Stimulated activated effector memory CD8-positive, alpha-beta T cell treated with anti-CD3 and anti-CD28 coated beads, Interleukin-12 subunit alpha, Interleukin-12 subunit beta, amount 100 ng/mL, for 72 hours (primary cell): ENCODE results near the gene KRT13.

Experiments used
- ATAC-seq: fragments of 150-1000 bp; cut with Tn5 transposase; 2 replicates; pipeline ENCODE4 v1.10.0; 2021
- DNase-seq, 2 donors: peaks; one replicate each; pipeline ENCODE4 v3.0.0; 2021 to 2022; ENCODE audit warnings: low spot score in 2 of 2
- H3K27ac Mint-ChIP-seq: one replicate; pipeline ENCODE4 v1.8.0; 2022; ENCODE audit warnings: mild to moderate bottlenecking, mixed read lengths
- H3K36me3 Mint-ChIP-seq: one replicate; pipeline ENCODE4 v1.8.0; 2022; ENCODE audit warnings: mild to moderate bottlenecking, mixed read lengths
- H3K4me1 Mint-ChIP-seq: one replicate; pipeline ENCODE4 v1.8.0; 2022; ENCODE audit warnings: mixed read lengths
- H3K4me3 Mint-ChIP-seq: one replicate; pipeline ENCODE4 v1.8.0; 2022; ENCODE audit warnings: mild to moderate bottlenecking, mixed read lengths
- H3K9me3 Mint-ChIP-seq: one replicate; pipeline ENCODE4 v1.8.0; 2022; ENCODE audit warnings: mixed read lengths

Gene KRT13

GRCh38 chr17:41542357-41542756, 36.9 kb upstream of the KRT13 start:
- Mint-ChIP-seq H3K4me3 (no peak overlapping the region), H3K4me1 (peaks cover 5% of the 10 kb centered on the region), H3K9me3 (peaks cover 6% of the 10 kb centered on the region), H3K36me3 (no peaks in the 10 kb centered on the region), H3K27ac (no peak overlapping the region)
- no peak for DNase-seq
- no peak for ATAC-seq

- no peaks in the 10 kb centered on the region for H3K36me3 Mint-ChIP-seq
- no peak for DNase-seq
- H3K27ac Mint-ChIP-seq = no peak overlapping the region
- H3K4me3 Mint-ChIP-seq = no peak overlapping the region
- ATAC-seq = no peak
- H3K4me1 Mint-ChIP-seq = no peaks in the 10 kb centered on the region
- no peaks in the 10 kb centered on the region for H3K9me3 Mint-ChIP-seq
Observed at GRCh38 chr17:41540921-41541625, 35.7 kb upstream of the KRT13 start.

DNA sequence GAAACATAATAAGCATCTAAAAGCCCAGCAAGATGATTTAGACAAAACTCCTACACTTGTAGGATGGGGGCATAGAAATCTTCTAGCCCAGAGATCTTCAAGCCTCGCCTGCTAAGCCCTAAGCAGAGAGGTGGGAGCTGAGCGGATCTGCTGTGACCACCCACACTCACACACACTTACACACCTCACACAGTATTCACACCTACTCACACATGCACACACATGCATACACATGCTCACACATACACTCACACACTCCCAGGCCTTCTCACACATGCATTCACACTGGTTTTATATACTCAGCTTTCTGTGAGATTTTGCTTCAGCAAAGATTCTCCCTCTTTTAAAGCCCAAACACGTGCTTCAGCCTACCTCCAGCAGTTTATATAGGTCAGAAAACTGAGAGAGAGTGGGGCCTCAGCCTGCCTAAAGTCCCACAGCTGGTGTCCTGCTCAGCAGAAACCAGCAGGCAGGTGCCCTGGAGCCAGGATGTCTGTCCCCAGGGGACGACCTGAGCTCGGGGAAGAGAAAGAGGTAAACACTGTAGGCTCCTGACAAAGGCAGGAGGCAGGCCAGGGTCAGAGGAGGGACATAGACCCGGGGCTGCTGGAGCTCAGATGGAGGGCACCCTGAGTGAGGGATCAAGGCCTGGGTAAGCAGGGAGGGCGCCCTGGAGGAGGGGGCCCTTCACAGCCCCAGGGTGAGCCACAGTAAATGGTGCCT, 34.7 kb upstream of the KRT13 start:
- no peaks in the 10 kb centered on the region for H3K9me3 Mint-ChIP-seq

DNA sequence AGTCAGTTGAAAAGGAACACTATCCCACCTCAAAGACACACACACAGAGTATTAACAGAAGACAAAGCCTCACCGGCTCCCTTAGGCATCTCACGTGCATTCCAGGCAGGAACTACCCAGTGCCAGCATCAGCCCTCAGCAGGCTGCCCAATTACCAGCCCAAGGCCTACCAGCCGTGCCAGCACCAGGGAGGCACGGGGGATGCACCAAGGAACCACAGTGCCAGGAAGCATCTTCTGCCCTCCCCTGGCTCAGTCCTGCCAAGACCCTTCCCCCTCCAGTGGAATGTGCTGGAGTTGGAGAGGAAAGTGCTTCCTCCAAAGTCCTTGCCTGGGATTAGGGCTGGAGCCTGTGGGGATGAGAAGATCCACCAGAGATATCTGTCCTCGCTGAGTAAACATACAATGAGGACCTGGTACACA, 33.7 kb upstream of the KRT13 start:
- Mint-ChIP-seq H3K4me3 (no peak overlapping the region), H3K27ac (no peak overlapping the region)
- ATAC-seq = no peak

More for the DNA sequence above, 34.7 kb upstream of the KRT13 start:
- no peak overlapping the region for H3K27ac Mint-ChIP-seq
- no peaks in the 10 kb centered on the region for H3K36me3 Mint-ChIP-seq
- DNase-seq = no peak
- no peak overlapping the region for H3K4me3 Mint-ChIP-seq
- H3K4me1 Mint-ChIP-seq = no peaks in the 10 kb centered on the region
- no peak for ATAC-seq

GRCh38 chr17:41538565-41538991, 33.2 kb upstream of the KRT13 start:
- Mint-ChIP-seq H3K27ac (no peak overlapping the region), H3K4me1 (no peaks in the 10 kb centered on the region), H3K9me3 (no peaks in the 10 kb centered on the region), H3K4me3 (no peak overlapping the region), H3K36me3 (no peaks in the 10 kb centered on the region)
- ATAC-seq = no peak
- DNase-seq = no peak

More for the DNA sequence above, 33.7 kb upstream of the KRT13 start:
- Mint-ChIP-seq H3K9me3 (no peaks in the 10 kb centered on the region), H3K36me3 (no peaks in the 10 kb centered on the region), H3K4me1 (no peaks in the 10 kb centered on the region)
- no peak for DNase-seq

- DNase-seq = no peak
- no peak overlapping the region for H3K4me3 Mint-ChIP-seq
Observed at GRCh38 chr17:41537990-41538389, 32.6 kb upstream of the KRT13 start.

GRCh38 chr17:41537614-41537954, 32.2 kb upstream of the KRT13 start:
- no peak overlapping the region for H3K27ac Mint-ChIP-seq
- no peaks in the 10 kb centered on the region for H3K9me3 Mint-ChIP-seq
- H3K4me1 Mint-ChIP-seq = no peaks in the 10 kb centered on the region
- no peak overlapping the region for H3K4me3 Mint-ChIP-seq
- no peaks in the 10 kb centered on the region for H3K36me3 Mint-ChIP-seq
- no peak for DNase-seq
- no peak for ATAC-seq

More at GRCh38 chr17:41537990-41538389, 32.6 kb upstream of the KRT13 start:
- H3K9me3 Mint-ChIP-seq = no peaks in the 10 kb centered on the region
- ATAC-seq = no peak
- H3K27ac Mint-ChIP-seq = no peak overlapping the region
- no peaks in the 10 kb centered on the region for H3K4me1 Mint-ChIP-seq
- no peaks in the 10 kb centered on the region for H3K36me3 Mint-ChIP-seq

GRCh38 chr17:41536741-41537613, 31.6 kb upstream of the KRT13 start:
- DNase-seq (no peak), ATAC-seq (no peak)
- Mint-ChIP-seq H3K9me3 (no peaks in the 10 kb centered on the region), H3K4me1 (no peaks in the 10 kb centered on the region), H3K4me3 (no peak overlapping the region), H3K27ac (peak overlapping the region; percentile 37), H3K36me3 (no peaks in the 10 kb centered on the region)

GRCh38 chr17:41535764-41536481, 30.5 kb upstream of the KRT13 start:
- H3K36me3 Mint-ChIP-seq = no peaks in the 10 kb centered on the region
- no peaks in the 10 kb centered on the region for H3K4me1 Mint-ChIP-seq
- H3K27ac Mint-ChIP-seq = peak overlapping the region; percentile 37
- DNase-seq (no peak), ATAC-seq (peak; percentile 25)
- H3K4me3 Mint-ChIP-seq = no peak overlapping the region
- H3K9me3 Mint-ChIP-seq = no peaks in the 10 kb centered on the region

DNA sequence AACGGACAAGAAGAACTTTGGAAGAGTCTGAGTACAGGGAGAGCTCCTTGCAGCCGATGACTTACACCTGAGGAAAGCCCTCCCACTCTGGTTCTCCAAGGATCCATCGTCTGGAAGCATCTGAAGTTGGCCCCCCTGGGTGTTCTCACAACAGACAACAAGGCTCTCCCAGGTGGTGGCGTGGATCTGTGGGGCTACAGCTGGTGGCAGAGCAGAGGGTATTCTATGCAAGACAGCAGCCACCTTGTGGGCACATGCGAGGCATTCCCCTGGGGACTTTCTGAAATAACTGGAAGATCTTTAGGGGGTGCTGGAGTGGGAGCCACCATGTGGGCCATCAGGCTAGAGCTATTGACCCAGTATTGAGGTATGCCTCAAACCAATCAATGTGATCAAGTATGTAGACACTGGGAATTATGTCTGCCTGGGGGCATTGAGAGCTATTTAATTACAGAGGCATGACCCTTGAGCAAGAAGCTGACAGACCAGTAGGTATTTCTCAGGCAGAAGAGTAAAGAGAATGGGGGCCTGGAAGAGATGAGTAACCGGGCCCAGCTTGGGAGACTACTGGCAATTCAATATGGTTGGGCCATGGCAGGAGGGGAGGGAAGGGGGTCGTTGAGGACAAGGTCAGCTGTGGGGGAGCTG, 29.6 kb upstream of the KRT13 start:
- ATAC-seq = no peak
- no peak overlapping the region for H3K4me3 Mint-ChIP-seq
- H3K4me1 Mint-ChIP-seq = no peaks in the 10 kb centered on the region
- H3K36me3 Mint-ChIP-seq = no peaks in the 10 kb centered on the region
- no peak overlapping the region for H3K27ac Mint-ChIP-seq
- no peak for DNase-seq
- no peaks in the 10 kb centered on the region for H3K9me3 Mint-ChIP-seq

DNA sequence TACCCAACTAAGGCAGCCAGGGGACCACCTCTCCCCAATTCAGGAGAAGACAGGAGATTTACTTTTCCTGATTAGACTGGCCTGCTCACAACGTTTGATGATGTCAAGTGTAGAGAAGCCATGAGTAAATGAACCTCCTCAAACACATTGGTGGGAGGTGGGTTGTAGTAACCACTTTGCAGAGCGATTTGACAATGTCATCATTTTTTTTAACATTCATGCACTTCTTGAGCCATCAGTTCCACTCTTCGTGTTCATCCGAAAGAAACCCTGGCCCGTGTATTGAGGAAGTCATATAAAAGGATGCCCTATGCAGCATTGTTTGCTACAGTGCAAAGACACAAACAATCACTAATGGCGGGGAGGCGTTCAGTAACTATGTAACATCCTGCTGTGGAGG, 28.2 kb upstream of the KRT13 start:
- no peak for DNase-seq
- H3K36me3 Mint-ChIP-seq = no peaks in the 10 kb centered on the region
- no peak for ATAC-seq
- no peaks in the 10 kb centered on the region for H3K9me3 Mint-ChIP-seq
- no peak overlapping the region for H3K27ac Mint-ChIP-seq
- no peak overlapping the region for H3K4me3 Mint-ChIP-seq
- peaks cover 7% of the 10 kb centered on the region for H3K4me1 Mint-ChIP-seq

DNA sequence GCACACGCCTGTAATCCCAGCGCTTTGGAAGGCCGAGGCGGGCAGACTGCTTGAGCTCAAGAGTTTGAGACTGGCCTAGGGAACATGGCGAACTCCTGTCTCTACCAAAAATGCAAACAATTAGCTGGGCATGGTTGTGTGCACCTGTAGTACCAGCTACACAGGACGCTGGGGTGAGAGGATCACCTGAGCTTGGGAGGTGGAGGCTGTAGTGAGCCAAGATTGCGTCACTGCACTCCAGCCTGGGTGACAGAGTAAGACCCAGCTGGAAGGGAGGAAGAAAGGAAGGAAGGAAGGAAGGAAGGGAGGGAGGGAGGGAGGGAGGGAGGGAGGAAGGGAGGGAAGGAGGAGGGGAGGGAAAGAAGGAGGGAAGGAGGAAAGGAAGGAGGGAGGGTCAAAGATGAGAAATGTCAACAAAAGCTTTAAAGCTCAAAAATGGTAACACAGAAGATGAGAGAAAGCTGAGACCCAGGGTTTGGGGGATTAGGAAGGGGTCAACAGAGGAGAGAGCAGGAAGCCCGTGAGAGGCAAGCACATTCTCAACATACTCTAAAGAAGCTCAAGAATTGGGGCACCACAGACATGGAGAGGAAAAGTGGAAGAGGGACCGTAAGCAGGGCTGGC, 27.6 kb upstream of the KRT13 start:
- H3K4me3 Mint-ChIP-seq = no peak overlapping the region
- DNase-seq (no peak), ATAC-seq (no peak)
- no peak overlapping the region for H3K27ac Mint-ChIP-seq
- H3K36me3 Mint-ChIP-seq = no peaks in the 10 kb centered on the region
- peaks cover 7% of the 10 kb centered on the region for H3K4me1 Mint-ChIP-seq
- no peaks in the 10 kb centered on the region for H3K9me3 Mint-ChIP-seq

DNA sequence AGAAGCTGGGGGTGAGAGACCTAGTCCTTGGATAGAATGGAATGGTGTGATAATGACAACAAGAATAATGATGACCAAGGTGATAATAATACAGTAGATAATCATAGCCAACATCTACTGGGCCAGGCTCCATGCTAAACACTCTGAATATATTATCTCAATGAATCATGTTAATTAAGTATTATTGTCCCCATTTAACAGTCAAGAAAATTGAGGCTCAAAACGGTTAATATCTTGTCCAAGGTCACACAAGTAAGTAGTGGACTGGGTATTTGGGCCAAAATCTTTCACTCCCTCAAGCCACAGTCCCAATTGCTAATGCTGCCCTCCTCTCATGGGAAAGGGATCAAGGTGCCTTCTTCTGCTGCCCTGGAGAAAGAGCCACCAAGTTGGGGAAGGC, 26.6 kb upstream of the KRT13 start:
- H3K9me3 Mint-ChIP-seq = no peaks in the 10 kb centered on the region
- H3K4me1 Mint-ChIP-seq = peaks cover 11% of the 10 kb centered on the region
- DNase-seq (no peak), ATAC-seq (no peak)
- H3K4me3 Mint-ChIP-seq = no peak overlapping the region
- H3K27ac Mint-ChIP-seq = no peak overlapping the region
- H3K36me3 Mint-ChIP-seq = no peaks in the 10 kb centered on the region
